Neural cell (in vitro differentiated cells): Measurements from ENCODE around the gene RNPEP.

ENCODE experiments used
- EP300 ChIP-seq: fragments of 450-650 bp; conservative IDR thresholded peaks from 2 replicates; pipeline ENCODE4 v1.6.1; 2014; ENCODE audit warnings: antibody characterized with exemption, mild to moderate bottlenecking, moderate library complexity; ENCODE audit not compliant: poor library complexity, severe bottlenecking
- EZH2 ChIP-seq: fragments of 200-600, 300-800 bp; shearing (Covaris generic), sonication (generic); IDR thresholded peaks from 2 replicates; pipeline ENCODE4 v1.6.1; 2014; ENCODE audit warnings: antibody characterized with exemption, low read length, borderline replicate concordance, mild to moderate bottlenecking; ENCODE audit not compliant: insufficient read depth, poor library complexity, severe bottlenecking
- MXI1 ChIP-seq: fragments of 450-650 bp; conservative IDR thresholded peaks from 2 replicates; pipeline ENCODE4 v1.6.1; 2014; ENCODE audit warnings: antibody characterized with exemption, mild to moderate bottlenecking; ENCODE audit not compliant: poor library complexity, severe bottlenecking
- POLR2AphosphoS5 ChIP-seq: IDR thresholded peaks from 2 replicates; pipeline ENCODE4 v1.6.1; 2012
- RAD21 ChIP-seq: fragments of 450-650 bp; conservative IDR thresholded peaks from 2 replicates; pipeline ENCODE4 v1.6.1; 2014; ENCODE audit warnings: antibody characterized with exemption, mild to moderate bottlenecking, moderate library complexity
- SMC3 ChIP-seq: fragments of 450-650 bp; conservative IDR thresholded peaks from 2 replicates; pipeline ENCODE4 v1.6.1; 2014; ENCODE audit warnings: antibody characterized with exemption, mild to moderate bottlenecking, moderate library complexity; ENCODE audit not compliant: poor library complexity
- TAF1 ChIP-seq: IDR thresholded peaks from 2 replicates; pipeline ENCODE4 v1.6.1; 2012; ENCODE audit warnings: low read depth
- TF ChIP-seq, protein P1 (sequence below): fragments of 450-650 bp; IDR thresholded peaks from 2 replicates; pipeline ENCODE4 v1.5.1; 2014; ENCODE audit warnings: antibody characterized with exemption, mild to moderate bottlenecking, moderate library complexity; ENCODE audit not compliant: poor library complexity, severe bottlenecking
- TF ChIP-seq, protein P2 (sequence below): IDR thresholded peaks from 2 replicates; pipeline ENCODE4 v1.6.1; 2012; ENCODE audit warnings: borderline replicate concordance

DNA sequence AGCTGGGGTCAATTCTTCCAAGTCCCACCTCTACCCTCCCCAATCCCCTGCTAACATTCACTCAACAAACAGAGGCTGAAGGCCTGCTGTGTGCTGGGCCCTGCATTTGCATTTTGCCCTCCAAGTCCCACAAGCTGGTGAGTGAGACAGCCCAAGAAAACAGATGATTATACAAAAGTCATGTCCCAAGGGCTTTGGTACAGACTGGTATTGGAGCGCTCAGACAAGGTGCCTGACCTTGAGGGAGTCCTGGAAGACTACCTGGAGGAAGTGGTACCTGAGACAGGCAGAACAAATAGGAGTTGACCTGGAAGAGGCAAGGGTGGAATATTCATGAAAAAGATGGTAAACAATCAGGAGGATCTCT is 40.3 kb upstream of the RNPEP start:
- no peak for TF ChIP-seq SMC3
- TF ChIP-seq, protein P1, sequence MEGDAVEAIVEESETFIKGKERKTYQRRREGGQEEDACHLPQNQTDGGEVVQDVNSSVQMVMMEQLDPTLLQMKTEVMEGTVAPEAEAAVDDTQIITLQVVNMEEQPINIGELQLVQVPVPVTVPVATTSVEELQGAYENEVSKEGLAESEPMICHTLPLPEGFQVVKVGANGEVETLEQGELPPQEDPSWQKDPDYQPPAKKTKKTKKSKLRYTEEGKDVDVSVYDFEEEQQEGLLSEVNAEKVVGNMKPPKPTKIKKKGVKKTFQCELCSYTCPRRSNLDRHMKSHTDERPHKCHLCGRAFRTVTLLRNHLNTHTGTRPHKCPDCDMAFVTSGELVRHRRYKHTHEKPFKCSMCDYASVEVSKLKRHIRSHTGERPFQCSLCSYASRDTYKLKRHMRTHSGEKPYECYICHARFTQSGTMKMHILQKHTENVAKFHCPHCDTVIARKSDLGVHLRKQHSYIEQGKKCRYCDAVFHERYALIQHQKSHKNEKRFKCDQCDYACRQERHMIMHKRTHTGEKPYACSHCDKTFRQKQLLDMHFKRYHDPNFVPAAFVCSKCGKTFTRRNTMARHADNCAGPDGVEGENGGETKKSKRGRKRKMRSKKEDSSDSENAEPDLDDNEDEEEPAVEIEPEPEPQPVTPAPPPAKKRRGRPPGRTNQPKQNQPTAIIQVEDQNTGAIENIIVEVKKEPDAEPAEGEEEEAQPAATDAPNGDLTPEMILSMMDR, result no peak
- TF ChIP-seq POLR2AphosphoS5, result no peak
- no peak for TF ChIP-seq EZH2
- TF ChIP-seq, protein P2, sequence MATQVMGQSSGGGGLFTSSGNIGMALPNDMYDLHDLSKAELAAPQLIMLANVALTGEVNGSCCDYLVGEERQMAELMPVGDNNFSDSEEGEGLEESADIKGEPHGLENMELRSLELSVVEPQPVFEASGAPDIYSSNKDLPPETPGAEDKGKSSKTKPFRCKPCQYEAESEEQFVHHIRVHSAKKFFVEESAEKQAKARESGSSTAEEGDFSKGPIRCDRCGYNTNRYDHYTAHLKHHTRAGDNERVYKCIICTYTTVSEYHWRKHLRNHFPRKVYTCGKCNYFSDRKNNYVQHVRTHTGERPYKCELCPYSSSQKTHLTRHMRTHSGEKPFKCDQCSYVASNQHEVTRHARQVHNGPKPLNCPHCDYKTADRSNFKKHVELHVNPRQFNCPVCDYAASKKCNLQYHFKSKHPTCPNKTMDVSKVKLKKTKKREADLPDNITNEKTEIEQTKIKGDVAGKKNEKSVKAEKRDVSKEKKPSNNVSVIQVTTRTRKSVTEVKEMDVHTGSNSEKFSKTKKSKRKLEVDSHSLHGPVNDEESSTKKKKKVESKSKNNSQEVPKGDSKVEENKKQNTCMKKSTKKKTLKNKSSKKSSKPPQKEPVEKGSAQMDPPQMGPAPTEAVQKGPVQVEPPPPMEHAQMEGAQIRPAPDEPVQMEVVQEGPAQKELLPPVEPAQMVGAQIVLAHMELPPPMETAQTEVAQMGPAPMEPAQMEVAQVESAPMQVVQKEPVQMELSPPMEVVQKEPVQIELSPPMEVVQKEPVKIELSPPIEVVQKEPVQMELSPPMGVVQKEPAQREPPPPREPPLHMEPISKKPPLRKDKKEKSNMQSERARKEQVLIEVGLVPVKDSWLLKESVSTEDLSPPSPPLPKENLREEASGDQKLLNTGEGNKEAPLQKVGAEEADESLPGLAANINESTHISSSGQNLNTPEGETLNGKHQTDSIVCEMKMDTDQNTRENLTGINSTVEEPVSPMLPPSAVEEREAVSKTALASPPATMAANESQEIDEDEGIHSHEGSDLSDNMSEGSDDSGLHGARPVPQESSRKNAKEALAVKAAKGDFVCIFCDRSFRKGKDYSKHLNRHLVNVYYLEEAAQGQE, result no peak
- TF ChIP-seq EP300, result no peak
- TF ChIP-seq RAD21, result no peak
- TF ChIP-seq TAF1, result no peak
- TF ChIP-seq MXI1, result no peak
